ENCODE results near the gene KLF8.
"Not testable (repeated sequence)": the region's sequence is repeated elsewhere in the genome, so short reads cannot be mapped to it uniquely, and the experiment has no call there.

The KLF8 gene

DNA sequence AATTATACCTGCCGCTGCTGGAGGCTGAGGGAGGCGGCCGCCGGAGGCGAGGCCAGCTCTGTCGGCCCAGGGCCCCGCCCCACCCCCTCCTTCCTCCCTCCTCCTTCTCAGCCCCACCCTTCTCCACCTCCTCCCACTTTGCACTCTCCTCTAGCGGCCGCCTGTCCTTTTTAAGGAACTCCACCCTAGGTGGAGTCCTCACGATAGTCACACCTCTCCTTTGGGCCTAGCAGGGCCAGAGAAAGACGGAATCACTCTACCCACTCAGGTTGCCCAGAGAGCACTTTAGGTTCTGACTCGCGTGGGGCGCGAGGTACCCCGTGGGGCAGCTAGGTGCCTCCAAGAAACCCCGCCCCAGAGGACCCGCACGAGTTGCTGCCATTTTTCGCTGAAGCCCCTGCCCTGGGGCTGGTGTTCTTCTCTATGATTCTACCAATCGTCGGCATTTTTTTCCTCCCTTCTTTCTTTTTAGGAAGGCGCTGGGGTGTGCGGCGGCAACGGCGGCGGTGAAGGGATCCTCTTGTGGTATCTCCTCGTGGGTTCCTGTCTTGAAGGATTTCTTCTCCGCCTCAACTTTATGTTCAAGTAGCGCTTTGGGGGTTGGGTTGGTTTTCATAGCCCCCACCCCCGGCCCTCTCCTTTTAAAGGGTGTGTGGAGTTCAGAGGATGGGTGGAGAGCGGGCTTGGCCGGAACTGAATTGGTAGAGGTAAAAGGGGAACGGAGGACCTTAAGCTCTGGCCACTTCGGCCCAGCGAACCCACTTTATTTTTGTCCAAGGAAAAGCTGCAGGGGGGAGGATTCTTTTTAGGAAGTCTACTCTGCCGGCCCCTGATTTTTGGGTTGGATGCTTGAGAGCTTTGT is at the start of gene KLF8:
KLF8 (plus strand) TSS at position 136 of the 862 bp plus-strand sequence. CDS start 979 bp downstream, outside the sequence.
- peak; percentile 4 to 24 (median 20) for DNase-seq (ENCODE audit: low read depth in 2 of 3, low spot score in 1 of 3)

DNA sequence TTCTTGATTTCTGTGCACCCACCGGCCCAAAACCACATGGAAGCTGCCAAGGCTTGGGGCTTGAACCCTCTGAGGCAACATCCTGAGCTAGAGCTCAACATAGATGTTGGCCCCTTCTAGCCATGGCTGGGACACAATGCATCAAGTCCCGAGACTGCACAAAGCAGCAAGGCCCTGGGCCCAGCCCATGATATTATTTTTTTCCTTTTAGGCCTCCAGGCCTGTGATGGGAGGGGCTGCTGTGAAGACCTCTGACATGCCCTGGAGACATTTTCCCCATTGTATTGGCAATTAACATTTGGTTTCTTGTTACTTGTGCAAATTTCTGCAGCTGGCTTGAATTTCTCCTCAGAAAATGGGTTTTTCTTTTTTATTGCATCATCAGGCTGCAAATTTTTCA is 25.2 kb upstream of the KLF8 start:
- DNase-seq (ENCODE audit: low read depth in 2 of 3, low spot score in 1 of 3): not testable (repeated sequence)

DNA sequence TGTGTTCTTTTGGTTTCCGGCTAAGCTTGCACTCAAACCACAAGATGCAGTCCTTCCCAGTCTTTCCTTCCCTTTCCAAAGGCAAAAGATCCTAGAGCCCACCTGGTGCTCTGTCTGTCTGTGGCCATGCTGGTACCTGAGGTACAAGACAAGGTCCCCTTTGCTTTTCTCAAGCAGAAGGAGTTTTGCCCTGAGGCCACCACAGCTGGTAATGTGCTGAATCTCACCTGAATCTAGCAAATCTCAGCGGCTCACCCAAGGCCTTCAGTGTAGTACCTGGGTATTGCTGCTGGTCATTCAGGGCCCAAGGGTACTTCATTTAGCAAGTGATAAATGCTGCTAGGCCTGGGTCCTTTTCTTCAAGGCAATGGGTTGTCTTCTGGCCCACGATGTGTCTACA is 20.5 kb upstream of the KLF8 start:
- no peak for DNase-seq (ENCODE audit: low read depth in 2 of 3, low spot score in 1 of 3)

DNA sequence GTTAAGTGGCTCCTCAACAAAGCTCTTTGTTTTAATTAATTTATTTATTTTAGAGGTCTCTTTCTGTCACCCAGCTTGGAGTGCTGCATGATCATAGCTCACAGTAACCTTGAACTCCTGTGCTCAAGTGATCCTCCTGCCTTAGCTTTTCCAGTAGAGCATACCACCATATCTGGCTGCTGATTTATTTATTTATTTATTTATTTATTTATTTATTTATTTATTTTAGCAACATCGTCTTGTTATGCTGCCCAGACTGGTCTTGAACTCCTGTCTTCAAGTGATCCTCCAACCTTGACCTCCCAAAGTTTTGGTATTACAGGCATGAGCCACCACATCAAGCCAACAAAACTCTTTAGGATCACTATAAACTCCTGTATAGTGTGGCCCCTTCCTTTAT is 15.8 kb upstream of the KLF8 start:
- no peak for DNase-seq (ENCODE audit: low read depth in 2 of 3, low spot score in 1 of 3)

DNA sequence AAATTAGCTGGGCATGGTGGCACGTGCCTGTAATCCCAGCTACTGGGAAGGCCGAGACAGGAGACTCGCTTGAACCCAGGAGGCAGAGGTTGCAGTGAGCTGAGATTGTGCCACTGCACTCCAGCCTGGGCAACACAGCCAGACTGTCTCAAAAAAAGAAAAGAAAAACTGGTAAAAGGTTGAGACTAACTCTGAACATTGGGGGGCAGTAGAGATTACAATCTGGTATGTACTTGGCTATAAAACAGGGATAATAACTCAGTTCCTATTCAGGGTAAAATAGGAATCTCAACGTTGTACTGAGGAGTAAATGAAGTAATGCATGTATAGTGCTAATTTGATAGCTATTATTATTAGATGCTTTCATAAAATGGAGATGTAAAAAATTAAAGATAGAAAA is 12.5 kb upstream of the KLF8 start:
- DNase-seq (ENCODE audit: low read depth in 2 of 3, low spot score in 1 of 3): no peak

DNA sequence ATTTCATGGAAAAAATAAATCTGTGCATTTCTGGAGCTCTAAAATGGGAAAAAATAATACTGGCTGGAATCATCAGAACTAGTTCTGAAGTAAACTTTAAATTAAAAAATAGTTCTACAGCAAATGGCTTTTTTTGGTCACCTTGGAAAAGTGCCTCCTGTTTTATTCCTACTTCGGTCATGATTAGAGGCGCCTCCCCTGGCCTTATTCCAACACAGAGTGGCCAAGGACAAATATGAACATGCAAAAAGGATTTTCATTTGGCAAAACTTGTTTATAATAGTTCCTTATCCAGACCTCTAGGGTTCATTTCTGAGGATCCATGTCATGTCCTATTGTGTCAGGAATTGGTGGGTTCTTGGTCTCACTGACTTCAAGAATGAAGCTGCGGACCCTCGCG is 11.1 kb upstream of the KLF8 start:
- no peak for DNase-seq (ENCODE audit: low read depth in 2 of 3, low spot score in 1 of 3)

DNA sequence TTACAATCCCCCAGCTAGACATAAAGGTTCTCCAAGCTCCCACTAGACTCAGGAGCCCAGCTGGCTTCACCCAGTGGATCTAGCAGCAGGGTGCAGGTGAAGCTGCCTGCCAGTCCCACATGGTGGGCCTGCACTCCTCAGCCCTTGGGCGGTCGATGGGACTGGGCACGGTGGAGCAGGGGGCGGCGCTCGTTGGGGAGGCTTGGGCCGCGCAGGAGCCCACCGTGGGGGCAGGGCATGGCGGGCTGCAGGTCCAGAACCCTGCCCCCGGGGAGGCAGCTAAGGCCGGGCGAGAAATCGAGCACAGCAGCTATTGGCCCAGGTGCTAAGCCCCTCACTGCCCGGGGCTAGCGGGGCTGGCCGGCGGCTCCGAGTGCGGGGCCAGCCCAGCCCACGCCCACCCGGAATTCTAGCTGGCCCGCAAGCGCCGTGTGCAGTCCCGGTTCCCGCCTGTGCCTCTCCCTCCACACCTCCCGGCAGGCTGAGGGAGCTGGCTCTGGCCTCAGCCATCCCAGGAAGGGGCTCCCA is 9.6 kb upstream of the KLF8 start:
- no peak for DNase-seq (ENCODE audit: low read depth in 2 of 3, low spot score in 1 of 3)

DNA sequence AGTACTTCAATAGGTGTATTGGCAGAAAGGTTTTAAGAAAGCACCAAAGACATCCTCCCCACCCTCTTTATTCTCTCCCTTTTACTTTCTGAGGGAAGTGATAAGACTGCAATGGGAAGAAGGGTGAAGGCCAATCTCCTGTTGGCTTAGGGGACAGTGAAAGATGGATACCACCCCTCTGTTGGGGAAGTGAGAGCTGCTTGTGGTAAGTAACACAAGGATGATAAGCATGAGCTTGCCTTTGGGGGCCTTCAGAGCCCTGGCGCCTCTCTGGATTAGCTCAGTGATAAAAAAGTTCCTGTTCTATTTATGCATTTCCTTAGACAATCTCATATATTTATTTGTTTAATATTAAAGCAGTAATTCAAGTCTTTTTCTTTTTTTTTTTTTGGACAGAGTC is 5.2 kb upstream of the KLF8 start:
- DNase-seq (ENCODE audit: low read depth in 2 of 3, low spot score in 1 of 3): no peak

DNA sequence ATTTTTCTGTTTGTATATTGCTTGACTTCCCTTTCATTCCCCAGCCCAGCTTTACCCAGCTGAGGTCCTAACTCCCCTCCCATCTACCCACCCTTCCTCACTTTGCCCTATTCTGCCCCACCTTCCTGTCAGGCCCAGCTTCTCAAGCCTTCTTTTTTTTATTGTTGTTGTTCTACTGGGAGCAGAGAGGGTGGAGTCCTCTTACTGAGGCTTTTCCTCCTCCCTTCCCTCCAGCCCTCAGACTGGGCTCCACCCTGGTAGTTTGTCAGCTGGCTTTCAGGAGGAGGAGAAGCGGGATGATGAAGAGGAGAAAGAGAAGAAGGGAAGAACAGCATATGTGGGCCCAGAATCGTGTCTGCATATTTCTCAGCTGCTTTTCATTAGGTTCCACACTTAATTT is 3.2 kb upstream of the KLF8 start:
- no peak for DNase-seq (ENCODE audit: low read depth in 2 of 3, low spot score in 1 of 3)

DNA sequence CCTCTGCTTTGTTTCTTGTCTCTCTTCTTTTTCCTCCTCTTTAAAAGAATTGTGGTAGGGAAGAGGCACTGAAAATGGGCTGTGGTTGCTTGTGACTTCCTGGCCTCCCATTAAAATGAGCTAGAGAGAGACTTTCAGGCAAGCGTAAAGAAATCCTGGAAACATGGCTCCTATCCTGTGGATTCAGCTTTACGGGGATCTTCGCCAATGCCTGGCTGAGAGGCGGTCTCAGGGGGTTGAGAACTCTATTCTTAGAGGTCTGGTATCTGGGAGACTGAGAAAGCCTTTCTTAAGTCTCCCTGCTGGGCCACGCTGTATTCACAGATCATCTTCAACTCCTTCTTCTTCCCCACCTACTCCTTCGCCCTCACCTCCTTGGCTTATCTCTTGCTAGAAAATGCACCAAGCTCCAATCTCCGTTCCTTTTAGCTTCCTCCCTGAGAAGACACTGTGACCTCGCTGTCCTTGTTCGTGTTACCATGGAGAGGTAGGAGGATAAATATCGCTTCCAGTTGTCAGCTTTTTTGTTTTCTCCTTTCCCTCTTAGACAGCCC is 542 bp upstream of the KLF8 start:
- DNase-seq (ENCODE audit: low read depth in 2 of 3, low spot score in 1 of 3): no peak

DNA sequence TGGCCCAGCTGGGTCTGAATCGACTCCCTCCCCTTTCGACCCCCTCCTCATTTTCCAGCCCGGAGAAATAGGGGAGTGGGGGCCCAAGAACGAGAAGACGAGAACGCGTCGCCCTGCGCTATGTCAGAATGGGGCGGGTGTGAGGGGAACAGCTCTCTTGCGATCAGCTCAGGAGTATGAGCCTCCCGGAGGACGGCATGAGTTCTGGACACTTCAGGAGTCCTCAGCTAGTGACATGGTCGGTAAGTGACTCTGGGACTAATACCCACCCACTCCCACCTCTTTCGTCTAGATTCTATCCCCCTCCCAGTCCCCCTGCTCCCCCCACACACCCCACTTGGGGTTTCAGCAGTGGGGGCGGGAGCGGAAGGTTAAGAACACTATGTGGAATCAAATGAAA is 944 bp downstream of the KLF8 start:
- no peak for DNase-seq (ENCODE audit: low read depth in 2 of 3, low spot score in 1 of 3)

DNA sequence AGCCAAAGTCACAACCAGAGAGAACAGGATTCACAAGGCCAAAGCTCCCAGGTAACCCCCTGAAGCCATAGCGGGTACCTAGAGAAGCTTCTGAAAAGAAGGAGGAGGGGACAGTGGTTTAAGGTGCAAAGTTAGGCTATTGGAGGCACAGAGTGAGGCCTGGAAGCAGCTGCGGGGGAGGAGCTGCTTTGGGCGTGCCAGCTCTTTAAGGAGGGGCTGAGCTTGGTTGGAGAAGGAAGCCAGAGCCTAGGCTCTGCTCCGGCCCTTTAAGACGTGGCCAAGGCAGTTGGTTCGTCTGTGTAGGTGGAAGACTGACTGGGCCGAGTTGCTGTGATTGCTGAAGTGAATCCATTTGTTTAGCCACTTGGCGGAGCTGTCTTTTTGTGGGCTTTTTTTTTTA is 1.5 kb downstream of the KLF8 start:
- no peak for DNase-seq (ENCODE audit: low read depth in 2 of 3, low spot score in 1 of 3)

DNA sequence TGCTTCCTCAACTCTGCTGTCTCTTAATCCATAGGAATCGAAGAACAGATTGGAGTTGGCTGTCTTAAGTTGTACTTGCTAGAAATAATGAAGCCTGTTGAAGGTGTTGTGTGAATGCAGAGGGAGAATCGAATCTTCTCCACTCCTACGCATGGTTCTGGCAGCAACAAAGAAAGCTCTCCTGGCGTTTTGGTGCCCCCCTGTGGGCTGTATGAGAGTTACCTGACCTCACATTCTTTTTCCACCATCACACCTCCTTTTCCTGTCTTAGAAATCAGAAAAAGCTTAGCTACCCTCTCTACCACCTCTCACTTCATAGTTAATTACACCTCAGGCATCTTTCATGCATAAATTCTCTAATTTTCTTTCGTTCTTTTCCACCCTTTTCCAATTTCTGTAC is 16.3 kb downstream of the KLF8 start:
- peak; percentile 20 to 53 (median 39) for DNase-seq (ENCODE audit: low read depth in 2 of 3, low spot score in 1 of 3)

DNA sequence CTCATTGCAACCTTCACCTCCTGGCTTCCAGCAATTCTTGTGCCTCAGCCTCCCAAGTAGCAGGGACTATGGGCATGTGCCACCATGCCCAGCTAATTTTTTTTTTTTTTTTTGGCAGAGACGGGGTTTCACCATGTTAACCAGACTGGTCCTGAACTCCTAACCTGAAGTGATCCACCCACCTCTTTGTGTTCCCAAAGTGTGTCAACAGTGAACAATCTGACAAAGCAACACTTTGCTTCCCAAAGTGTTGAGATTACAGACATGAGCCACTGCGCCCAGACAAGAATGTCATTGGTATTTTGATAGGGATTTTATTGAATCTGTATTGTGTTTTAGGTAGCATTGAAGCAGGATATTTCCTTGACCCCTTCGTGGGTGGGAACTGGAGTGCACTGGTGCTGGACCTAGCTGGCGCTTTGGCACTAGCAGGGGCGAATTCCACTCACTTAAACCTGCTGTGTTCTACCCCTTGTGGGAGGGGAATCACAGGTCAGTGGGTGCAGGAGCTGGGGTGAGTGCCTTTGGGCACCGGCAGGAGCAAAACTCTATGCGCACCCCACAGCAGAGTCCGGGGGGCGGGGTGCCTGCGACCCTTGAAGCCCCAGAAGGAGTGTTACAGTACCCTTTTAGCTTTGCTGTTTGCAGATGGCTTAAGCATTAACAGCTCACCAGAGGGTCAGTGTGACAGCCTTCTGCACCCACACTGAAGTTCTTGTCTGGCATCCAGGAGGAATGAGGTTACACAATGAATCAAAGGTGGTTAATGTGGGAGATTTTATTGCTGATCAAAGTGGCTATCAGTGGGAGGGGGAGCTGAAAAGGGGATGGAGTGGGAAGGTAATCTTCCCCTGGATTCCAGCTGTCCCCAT is 21.9 kb downstream of the KLF8 start:
- DNase-seq (ENCODE audit: low read depth in 2 of 3, low spot score in 1 of 3): no peak

DNA sequence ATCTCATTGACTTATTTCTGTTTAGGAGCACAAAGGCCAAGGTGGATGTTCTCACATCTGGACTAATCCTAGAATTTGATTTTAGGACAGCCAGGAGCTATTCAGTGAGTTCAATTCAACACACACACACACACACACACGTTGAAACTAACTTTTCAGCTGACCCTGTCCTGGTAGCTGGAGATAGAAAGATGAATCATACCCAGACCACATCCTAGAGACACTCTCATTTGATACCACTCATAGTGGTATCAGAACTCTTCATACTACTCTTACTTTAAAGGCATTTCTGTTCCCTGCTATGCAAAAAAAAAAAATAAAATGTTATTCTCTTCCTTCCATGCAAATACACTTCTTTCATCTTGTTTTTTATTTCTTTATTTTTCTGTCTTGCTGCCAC is 36.7 kb downstream of the KLF8 start:
- no peak for DNase-seq (ENCODE audit: low read depth in 2 of 3, low spot score in 1 of 3)

DNA sequence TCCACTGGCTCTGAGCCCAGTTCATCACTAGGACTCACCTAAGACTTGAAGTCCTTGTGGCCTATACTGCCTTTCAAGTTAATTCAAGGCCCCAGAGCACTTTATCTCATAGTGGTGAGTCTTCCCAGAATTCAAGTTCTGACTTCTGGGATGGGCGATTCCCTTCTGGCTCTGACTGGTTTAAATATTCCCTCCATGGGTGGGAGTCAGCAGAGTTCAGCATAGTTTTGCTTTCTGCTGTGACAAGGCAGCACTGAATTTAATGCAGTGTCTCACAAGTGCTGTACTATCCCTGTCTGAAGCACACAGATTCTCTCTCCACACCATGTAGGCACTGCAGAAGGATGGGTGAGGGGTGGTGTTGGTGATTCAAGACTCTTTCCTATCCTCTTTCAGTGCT is 46.5 kb downstream of the KLF8 start:
- DNase-seq (ENCODE audit: low read depth in 2 of 3, low spot score in 1 of 3): no peak

DNA sequence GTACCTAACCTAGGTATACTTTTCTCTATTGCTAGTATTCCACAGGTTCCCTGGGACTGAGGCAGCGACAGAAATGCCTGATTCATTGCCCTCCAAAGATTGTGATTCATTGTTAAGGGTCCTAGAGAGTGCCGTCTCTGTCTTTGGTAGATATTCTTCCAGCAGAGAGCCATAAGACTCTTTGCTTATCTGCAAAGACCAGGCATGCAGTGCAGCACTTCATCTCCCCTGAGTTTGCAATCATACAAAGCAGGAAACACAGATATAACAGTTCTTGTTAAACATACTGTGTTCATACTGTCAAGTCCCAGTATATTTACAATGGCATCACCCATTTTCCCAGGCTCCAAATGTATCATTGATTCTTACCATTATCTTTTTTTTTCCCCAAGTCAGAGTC is 47.7 kb downstream of the KLF8 start:
- DNase-seq (ENCODE audit: low read depth in 2 of 3, low spot score in 1 of 3): no peak

DNA sequence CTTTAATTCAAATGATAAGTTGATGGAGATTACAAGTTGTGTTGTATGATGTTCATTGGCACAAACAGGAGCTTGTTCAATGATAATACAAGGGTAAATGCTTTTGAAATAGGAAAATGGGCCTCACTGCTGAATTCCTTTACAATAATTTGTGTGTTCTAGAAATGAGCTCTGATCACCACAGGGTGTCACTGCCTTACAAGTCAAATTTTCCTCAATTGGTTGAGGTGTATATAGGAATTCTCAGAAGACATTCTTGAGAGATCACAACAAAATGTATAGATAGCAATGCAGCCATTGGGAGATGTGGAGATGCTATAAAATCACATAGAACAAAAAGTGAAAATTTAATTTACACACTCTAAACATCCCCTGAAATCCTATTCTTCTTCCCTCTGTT is 49.6 kb downstream of the KLF8 start:
- DNase-seq (ENCODE audit: low read depth in 2 of 3, low spot score in 1 of 3): no peak

DNA sequence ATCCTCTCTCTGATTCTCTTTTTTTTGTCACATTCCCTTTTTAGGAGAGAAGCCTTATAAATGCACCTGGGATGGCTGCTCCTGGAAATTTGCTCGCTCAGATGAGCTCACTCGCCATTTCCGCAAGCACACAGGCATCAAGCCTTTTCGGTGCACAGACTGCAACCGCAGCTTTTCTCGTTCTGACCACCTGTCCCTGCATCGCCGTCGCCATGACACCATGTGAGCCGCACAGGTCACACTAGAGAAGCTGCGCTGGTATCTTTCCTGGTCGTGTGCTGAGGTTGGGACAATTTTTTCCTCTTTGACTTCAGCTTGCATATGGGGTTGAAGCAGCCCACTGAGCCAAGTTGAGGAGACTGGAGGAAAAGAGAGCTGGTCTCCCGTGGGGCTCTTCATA is 52.1 kb downstream of the KLF8 start:
- DNase-seq (ENCODE audit: low read depth in 2 of 3, low spot score in 1 of 3): no peak

DNA sequence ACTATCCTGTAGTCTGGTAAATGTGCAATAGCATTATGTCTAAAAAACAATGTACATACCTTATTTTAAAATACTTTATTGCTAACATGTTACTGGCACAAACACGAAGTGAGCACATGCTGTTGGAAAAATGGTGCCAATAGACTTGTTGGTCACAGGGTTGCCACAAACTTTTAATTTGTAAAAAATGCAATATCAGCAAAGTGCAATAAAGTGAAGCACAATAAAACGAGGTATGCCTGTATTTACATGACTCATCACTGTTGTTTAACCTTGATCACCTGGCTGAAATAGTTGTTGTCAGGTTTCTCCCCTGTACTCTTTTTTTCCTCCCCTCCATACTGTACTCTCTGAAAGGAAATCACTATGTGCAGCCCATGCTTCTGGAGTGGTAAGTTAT is 56.5 kb downstream of the KLF8 start:
- no peak for DNase-seq (ENCODE audit: low read depth in 2 of 3, low spot score in 1 of 3)

DNA sequence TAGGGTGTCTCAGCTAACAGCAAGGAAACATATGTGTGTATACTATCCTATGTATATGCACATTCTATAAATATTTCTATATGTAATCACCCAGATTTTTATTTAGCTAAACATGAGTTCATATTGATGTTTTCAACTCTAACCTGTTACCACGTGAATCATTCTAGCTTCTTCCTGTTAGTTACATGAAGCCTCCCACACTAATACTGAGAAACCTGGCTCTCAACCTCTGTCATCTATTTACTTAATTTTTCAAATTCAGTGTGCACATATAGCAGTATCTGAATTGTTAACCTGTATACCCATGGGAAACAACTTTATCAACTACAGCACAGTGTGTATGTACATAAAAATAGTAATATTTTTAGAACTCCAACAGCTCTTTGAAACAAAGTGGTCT is 57.3 kb downstream of the KLF8 start:
- DNase-seq (ENCODE audit: low read depth in 2 of 3, low spot score in 1 of 3): no peak

DNA sequence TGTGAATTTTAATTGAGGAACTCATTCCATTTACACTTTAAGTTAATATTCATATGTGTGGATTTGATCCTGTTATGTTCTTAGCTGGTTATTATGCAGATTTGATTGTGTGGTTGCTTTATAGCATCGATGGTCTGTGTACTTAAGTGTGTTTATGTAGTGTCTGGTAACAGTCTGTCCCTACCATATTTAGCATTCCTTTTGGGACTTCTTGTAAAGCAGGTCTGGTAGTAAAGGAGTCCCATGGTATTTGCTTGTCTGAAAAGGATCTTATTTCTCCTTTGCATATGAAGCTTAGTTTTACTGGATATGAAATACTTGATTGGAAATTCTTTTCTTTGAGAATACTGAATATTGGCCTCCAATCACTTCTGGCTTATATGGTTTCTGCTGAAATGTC is 76.6 kb downstream of the KLF8 start:
- DNase-seq (ENCODE audit: low read depth in 2 of 3, low spot score in 1 of 3): no peak

Measured in stimulated activated CD4-positive, alpha-beta T cell treated with anti-CD3 and anti-CD28 coated beads, Interleukin-12 subunit alpha, Interleukin-12 subunit beta, amount 100 ng/mL, for 48 hours (primary cell).